Osteoblast (primary cell): ENCODE measurements around the gene ABHD12B. TPM values are rescaled to one million over a fixed set of nuclear protein-coding genes. Genes with fewer than 3 reads are reported as not detected.

Source experiments
- DNase-seq: peaks from one replicate; pipeline ENCODE4 v3.0.0; 2011; ENCODE audit warnings: low spot score, mixed read lengths; ENCODE audit not compliant: insufficient read length; ENCODE audit errors: missing footprints
- H2AFZ ChIP-seq: 2 replicates; pipeline ENCODE4 v1.6.0; 2011; ENCODE audit warnings: mild to moderate bottlenecking, low read length
- H3K27ac ChIP-seq: 2 replicates; pipeline ENCODE4 v1.5.1; 2011; ENCODE audit warnings: mild to moderate bottlenecking, low read depth, low read length, moderate library complexity
- H3K27me3 ChIP-seq: 2 replicates; pipeline ENCODE4 v1.6.0; 2012; ENCODE audit warnings: mild to moderate bottlenecking, control low read depth, inconsistent platforms, low read length, moderate library complexity; ENCODE audit not compliant: insufficient read depth
- H3K36me3 ChIP-seq: 2 replicates; pipeline ENCODE4 v1.5.1; 2011; ENCODE audit warnings: mild to moderate bottlenecking, low read length, control low read depth, moderate library complexity; ENCODE audit not compliant: insufficient read depth
- H3K4me1 ChIP-seq: 2 replicates; pipeline ENCODE4 v1.5.1; 2011; ENCODE audit warnings: mild to moderate bottlenecking, low read length, control low read depth, moderate library complexity; ENCODE audit not compliant: insufficient read depth
- H3K4me2 ChIP-seq: 2 replicates; pipeline ENCODE4 v1.6.0; 2011; ENCODE audit warnings: mild to moderate bottlenecking, low read length; ENCODE audit not compliant: insufficient read depth
- H3K4me3 ChIP-seq: fragments of 200-600 bp; sonication (generic); 3 replicates; pipeline ENCODE4 v1.5.1; 2012; ENCODE audit warnings: mild to moderate bottlenecking, low read length, inconsistent platforms; ENCODE audit not compliant: insufficient read depth
- H3K79me2 ChIP-seq: 2 replicates; pipeline ENCODE4 v1.6.0; 2012; ENCODE audit warnings: mild to moderate bottlenecking, low read length, control low read depth, inconsistent platforms; ENCODE audit not compliant: insufficient read depth
- H3K9me3 ChIP-seq: 2 replicates; pipeline ENCODE4 v1.5.1; 2011; ENCODE audit warnings: low read depth, low read length, control low read depth
- H4K20me1 ChIP-seq: 2 replicates; pipeline ENCODE4 v1.6.0; 2012; ENCODE audit warnings: mild to moderate bottlenecking, low read length, control low read depth; ENCODE audit not compliant: insufficient read depth
- total RNA-seq: library from RNA; depleted of rRNA; stranded (reverse); fragments of >200 nt; gene quantifications from 2 replicates; pipeline ENCODE4 v1.2.3, GENCODE V29; 2012
- TF ChIP-seq, protein P1 (sequence below): IDR thresholded peaks from 2 replicates; pipeline ENCODE4 v1.5.1; 2011; ENCODE audit warnings: mild to moderate bottlenecking, low read depth, low read length, moderate library complexity; ENCODE audit errors: extremely low read depth

ABHD12B gene
- total RNA-seq, 1 donor: not detected

DNA sequence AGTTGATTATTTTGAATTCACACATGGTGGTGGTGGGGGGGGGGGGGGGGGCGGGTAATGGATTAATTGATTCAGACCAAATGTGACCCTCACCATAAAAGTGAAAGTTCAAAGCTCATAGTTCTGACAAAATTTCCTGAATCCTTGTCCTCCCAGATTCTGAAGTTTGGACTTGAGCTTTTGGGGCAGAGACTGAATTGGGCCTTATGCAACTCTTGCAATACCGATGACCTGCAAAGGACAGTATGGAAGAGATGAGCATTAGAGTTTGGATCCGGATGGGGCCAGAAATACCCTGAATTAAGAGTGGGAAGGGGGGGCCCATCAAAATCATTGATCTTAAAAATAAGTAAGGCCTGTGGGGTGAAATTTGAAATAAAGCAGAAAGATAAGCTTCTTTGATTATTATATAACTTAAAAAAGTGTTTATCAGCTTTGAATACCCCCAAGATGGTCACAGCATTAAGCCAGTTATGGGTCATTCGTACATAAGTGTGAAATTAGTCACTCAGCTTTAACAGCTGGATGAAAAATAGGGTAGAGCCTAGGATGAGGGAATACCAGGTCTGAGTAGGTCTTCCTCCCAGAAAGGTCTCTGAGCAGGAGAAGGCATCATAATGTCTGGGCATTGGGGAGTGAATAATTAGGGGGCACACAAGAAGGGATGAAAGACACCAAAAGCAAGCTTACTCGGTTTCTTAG is 74.5 kb downstream of the ABHD12B start:
- no peaks in the 10 kb centered on the region for H4K20me1 ChIP-seq
- H3K9me3 ChIP-seq: no peaks in the 10 kb centered on the region
- H3K79me2 ChIP-seq: peaks cover 2% of the 10 kb centered on the region
- no peak for DNase-seq
- H3K4me3 ChIP-seq: no peak overlapping the region
- H3K4me2 ChIP-seq: no peak overlapping the region
- H3K27me3 ChIP-seq: no peaks in the 10 kb centered on the region
- H2AFZ ChIP-seq: no peak overlapping the region
- H3K36me3 ChIP-seq: peaks cover 10% of the 10 kb centered on the region
- peaks cover 17% of the 10 kb centered on the region for H3K4me1 ChIP-seq
- H3K27ac ChIP-seq: no peak overlapping the region
- TF ChIP-seq, protein P1, sequence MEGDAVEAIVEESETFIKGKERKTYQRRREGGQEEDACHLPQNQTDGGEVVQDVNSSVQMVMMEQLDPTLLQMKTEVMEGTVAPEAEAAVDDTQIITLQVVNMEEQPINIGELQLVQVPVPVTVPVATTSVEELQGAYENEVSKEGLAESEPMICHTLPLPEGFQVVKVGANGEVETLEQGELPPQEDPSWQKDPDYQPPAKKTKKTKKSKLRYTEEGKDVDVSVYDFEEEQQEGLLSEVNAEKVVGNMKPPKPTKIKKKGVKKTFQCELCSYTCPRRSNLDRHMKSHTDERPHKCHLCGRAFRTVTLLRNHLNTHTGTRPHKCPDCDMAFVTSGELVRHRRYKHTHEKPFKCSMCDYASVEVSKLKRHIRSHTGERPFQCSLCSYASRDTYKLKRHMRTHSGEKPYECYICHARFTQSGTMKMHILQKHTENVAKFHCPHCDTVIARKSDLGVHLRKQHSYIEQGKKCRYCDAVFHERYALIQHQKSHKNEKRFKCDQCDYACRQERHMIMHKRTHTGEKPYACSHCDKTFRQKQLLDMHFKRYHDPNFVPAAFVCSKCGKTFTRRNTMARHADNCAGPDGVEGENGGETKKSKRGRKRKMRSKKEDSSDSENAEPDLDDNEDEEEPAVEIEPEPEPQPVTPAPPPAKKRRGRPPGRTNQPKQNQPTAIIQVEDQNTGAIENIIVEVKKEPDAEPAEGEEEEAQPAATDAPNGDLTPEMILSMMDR: no peak

DNA sequence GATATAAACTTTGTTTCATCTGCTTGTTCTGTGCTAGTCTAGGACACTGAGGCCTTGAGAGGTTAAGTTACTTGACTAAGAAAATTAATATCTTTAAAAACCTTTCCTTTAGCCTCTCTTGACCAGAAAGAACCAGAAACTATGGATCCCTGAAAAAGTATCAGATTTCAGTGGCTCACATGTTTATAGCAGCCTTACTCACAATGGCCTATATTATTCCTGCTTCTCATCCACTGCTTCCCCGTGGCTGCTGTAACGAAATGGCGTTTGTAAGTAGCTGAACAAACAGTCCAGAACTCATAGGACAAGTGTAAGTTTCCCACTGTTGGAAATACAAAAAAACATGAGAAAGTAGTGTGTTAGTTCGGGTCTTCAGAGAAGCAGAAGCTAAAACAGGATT is 75.6 kb downstream of the ABHD12B start:
- Histone ChIP-seq H4K20me1 (no peaks in the 10 kb centered on the region), H3K79me2 (peaks cover 2% of the 10 kb centered on the region), H3K4me1 (peaks cover 12% of the 10 kb centered on the region), H3K36me3 (peaks cover 2% of the 10 kb centered on the region), H3K9me3 (no peaks in the 10 kb centered on the region), H3K27me3 (no peaks in the 10 kb centered on the region), H2AFZ (peak overlapping the region; percentile 73), H3K4me3 (no peak overlapping the region), H3K4me2 (no peak overlapping the region), H3K27ac (peak overlapping the region; percentile 31)
- TF ChIP-seq, protein P1: no peak
- DNase-seq: peak; percentile 69

DNA sequence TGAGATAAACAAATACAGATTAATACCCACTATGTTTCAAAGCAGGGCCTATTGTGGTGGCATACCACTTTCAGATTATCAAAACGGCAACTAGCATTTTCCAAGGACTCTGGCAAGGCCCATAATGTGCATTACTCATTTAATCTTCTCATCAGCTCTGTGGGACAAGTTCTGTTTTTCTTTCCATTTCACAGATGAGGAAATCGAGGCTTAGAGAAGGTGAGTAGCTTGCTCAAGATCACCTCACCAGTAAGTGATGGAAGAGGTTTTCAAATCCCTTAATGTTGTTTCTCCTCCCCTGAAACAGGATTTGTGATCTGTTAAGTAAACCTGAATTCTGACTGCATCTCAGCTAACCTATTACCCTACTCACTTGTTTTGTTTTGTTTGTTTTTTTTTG is 76.4 kb downstream of the ABHD12B start:
- Histone ChIP-seq H3K4me1 (peaks cover 10% of the 10 kb centered on the region), H4K20me1 (no peaks in the 10 kb centered on the region), H2AFZ (no peak overlapping the region), H3K79me2 (no peaks in the 10 kb centered on the region), H3K36me3 (no peaks in the 10 kb centered on the region), H3K9me3 (no peaks in the 10 kb centered on the region), H3K27me3 (no peaks in the 10 kb centered on the region), H3K4me3 (no peak overlapping the region), H3K27ac (no peak overlapping the region), H3K4me2 (no peak overlapping the region)
- TF ChIP-seq, protein P1: no peak
- no peak for DNase-seq

DNA sequence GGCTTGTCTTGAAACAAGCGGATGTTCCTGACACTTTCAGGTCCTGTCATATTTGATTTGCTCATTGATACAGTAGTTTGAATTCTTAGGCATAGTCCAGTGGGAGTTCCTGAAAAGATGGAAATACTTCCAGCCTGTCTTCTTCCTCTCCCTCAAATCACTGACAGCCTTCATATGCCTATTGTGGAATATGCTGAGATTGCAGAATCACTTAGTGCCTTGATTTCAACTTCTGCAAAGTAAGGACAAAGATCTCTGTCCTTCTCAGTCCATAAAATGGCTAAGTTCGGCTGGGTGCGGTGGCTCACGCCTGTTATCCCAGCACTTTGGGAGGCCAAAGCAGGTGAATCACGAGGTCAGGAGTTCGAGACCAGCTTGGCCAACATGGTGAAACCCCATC is 79.2 kb downstream of the ABHD12B start:
- Histone ChIP-seq H4K20me1 (no peaks in the 10 kb centered on the region), H3K36me3 (no peaks in the 10 kb centered on the region), H3K9me3 (no peaks in the 10 kb centered on the region), H3K4me1 (peaks cover 10% of the 10 kb centered on the region), H3K4me3 (no peak overlapping the region), H3K27me3 (no peaks in the 10 kb centered on the region), H3K27ac (no peak overlapping the region), H3K79me2 (no peaks in the 10 kb centered on the region), H3K4me2 (no peak overlapping the region), H2AFZ (no peak overlapping the region)
- TF ChIP-seq, protein P1: no peak
- DNase-seq: no peak
